Colonic mucosa (tissue), 4 donors: ENCODE measurements around the gene KLHL40. TPM values are rescaled to one million over a fixed set of nuclear protein-coding genes. Genes with fewer than 3 reads are reported as not detected.

Experiments used
- DNase-seq: peaks from one replicate; pipeline ENCODE4 v3.0.0-alpha.2; 2020
- H3K27ac ChIP-seq: fragments of 200-600 bp; one replicate; pipeline ENCODE4 v1.8.0; 2021
- H3K27me3 ChIP-seq: fragments of 200-600 bp; one replicate; pipeline ENCODE4 v1.8.0; 2021
- H3K36me3 ChIP-seq: fragments of 200-600 bp; one replicate; pipeline ENCODE4 v1.8.0; 2021
- H3K4me1 ChIP-seq: fragments of 200-600 bp; one replicate; pipeline ENCODE4 v1.8.0; 2021; ENCODE audit warnings: mild to moderate bottlenecking
- H3K4me3 ChIP-seq: fragments of 200-600 bp; one replicate; pipeline ENCODE4 v1.8.0; 2021
- H3K9ac ChIP-seq, 2 donors: one replicate each; pipeline ENCODE4 v1.7.0; 2013; ENCODE audit warnings: control low read depth in 2 of 2, low read depth in 2 of 2, low read length in 2 of 2
- H3K9me3 ChIP-seq: fragments of 200-600 bp; one replicate; pipeline ENCODE4 v1.8.0; 2021
- intact Hi-C: fragments of 100-400 bp; cut with DNase I; formaldehyde crosslinking; loops from one replicate; pipeline ENCODE4 v1.14.1; 2022
- total RNA-seq, 2 donors: library from RNA; stranded (reverse); fragmentation: NEBNext Ultra II Directional in 1 of 2; extraction: Animal tissue kit (Norgen Biotek cat#: 25700) in 1 of 2; gene quantifications; one replicate each; pipeline ENCODE4 v1.2.1, GENCODE V29; 2021
- TF ChIP-seq, protein P1 (sequence below): fragments of 200-600 bp; IDR thresholded peaks from one replicate; pipeline ENCODE4 v1.8.0; 2022; ENCODE audit warnings: antibody characterized with exemption, mild to moderate bottlenecking
- donor health status: healthy.
- donor health status: DM: no; HTN: no; CAD: no.
- donor health status: DM: no; HTN: no; CAD: no.

KLHL40 gene
- total RNA-seq, 2 donors from 2014 or later: not detected

DNA sequence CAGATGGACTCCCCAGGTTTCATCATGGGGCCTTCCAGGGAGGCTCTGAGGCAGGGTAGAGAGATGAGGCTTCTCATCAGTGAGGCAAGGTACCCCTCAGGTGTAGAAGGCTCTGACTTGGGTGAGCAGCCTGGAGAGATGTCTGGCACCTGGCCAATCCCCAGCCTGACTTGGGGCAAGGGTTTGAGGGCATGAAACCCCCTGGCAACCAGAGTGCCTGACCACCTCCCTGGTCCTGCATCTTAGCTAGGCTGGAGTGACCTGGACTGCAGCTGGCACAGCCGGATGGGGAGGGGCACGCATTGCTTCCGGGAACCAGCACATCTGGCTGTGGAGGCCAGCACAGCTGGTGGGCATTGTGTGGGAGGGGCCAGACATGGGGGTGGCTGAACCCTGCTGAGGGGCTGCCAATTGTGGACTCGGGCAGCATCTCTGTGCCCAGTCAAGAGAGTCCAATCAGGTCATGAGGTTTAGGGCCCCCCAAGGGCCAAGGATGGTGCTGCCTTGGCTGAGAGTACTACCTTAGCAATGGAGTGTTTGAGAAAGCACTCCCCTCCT is 29.9 kb upstream of the KLHL40 start:
- Histone ChIP-seq H3K9me3 (no peaks in the 10 kb centered on the region), H3K27ac (peak overlapping the region; percentile 82), H3K36me3 (no peaks in the 10 kb centered on the region), H3K27me3 (no peaks in the 10 kb centered on the region), H3K9ac (peak overlapping the region in 1 of 2 donors; percentile 90), H3K4me1 (no peaks in the 10 kb centered on the region), H3K4me3 (peak overlapping the region; percentile 64)
- intact Hi-C loops: loop anchor here (5.0 kb wide), 1 partner anchor 87 kb away; no protein-coding TSS in a partner anchor
- TF ChIP-seq, protein P1, sequence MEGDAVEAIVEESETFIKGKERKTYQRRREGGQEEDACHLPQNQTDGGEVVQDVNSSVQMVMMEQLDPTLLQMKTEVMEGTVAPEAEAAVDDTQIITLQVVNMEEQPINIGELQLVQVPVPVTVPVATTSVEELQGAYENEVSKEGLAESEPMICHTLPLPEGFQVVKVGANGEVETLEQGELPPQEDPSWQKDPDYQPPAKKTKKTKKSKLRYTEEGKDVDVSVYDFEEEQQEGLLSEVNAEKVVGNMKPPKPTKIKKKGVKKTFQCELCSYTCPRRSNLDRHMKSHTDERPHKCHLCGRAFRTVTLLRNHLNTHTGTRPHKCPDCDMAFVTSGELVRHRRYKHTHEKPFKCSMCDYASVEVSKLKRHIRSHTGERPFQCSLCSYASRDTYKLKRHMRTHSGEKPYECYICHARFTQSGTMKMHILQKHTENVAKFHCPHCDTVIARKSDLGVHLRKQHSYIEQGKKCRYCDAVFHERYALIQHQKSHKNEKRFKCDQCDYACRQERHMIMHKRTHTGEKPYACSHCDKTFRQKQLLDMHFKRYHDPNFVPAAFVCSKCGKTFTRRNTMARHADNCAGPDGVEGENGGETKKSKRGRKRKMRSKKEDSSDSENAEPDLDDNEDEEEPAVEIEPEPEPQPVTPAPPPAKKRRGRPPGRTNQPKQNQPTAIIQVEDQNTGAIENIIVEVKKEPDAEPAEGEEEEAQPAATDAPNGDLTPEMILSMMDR: no peak
- DNase-seq: no peak

DNA sequence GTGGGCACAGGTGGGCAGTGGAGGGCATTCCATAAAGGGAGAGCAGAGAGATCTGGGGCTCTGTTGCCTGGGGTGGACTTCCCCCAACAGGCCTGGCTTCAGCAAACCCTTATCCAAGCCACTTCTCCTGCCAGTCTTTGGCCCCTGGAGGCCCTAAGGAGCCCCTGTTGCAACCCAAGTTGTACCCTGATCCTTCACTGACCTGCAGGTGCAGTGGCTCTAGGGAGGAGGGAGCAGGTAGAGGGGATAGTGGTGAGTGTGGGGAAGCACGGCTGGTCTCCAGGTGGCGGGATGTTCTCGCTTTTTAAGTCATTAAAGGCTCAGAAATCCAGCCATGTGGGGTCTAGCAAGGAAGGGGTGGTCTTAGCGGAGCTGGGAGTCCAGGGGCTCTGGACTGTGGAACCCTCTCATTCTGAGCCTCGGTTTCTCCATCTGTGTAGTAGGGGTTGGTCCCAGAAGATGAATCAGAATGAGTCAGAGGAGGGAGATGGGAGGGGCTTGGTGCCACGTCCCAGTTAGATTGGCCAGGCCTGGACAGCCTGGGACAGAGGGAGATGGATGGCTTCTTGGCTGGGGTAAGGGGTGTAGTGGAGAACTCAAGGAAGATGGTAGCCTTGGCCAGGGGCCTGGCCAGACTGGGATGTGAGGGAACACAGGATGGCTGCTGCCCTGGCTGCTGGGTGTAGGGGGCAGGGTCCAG is 29.2 kb upstream of the KLHL40 start:
- intact Hi-C loops: loop anchor here (5.0 kb wide), 1 partner anchor 86 kb away; no protein-coding TSS in a partner anchor
- H3K9me3 ChIP-seq: no peaks in the 10 kb centered on the region
- H3K4me1 ChIP-seq: no peaks in the 10 kb centered on the region
- no peak overlapping the region for H3K9ac ChIP-seq
- H3K36me3 ChIP-seq: no peaks in the 10 kb centered on the region
- H3K4me3 ChIP-seq: no peak overlapping the region
- no peaks in the 10 kb centered on the region for H3K27me3 ChIP-seq
- peak overlapping the region; percentile 82 for H3K27ac ChIP-seq
- DNase-seq: no peak
- TF ChIP-seq, protein P1: no peak

DNA sequence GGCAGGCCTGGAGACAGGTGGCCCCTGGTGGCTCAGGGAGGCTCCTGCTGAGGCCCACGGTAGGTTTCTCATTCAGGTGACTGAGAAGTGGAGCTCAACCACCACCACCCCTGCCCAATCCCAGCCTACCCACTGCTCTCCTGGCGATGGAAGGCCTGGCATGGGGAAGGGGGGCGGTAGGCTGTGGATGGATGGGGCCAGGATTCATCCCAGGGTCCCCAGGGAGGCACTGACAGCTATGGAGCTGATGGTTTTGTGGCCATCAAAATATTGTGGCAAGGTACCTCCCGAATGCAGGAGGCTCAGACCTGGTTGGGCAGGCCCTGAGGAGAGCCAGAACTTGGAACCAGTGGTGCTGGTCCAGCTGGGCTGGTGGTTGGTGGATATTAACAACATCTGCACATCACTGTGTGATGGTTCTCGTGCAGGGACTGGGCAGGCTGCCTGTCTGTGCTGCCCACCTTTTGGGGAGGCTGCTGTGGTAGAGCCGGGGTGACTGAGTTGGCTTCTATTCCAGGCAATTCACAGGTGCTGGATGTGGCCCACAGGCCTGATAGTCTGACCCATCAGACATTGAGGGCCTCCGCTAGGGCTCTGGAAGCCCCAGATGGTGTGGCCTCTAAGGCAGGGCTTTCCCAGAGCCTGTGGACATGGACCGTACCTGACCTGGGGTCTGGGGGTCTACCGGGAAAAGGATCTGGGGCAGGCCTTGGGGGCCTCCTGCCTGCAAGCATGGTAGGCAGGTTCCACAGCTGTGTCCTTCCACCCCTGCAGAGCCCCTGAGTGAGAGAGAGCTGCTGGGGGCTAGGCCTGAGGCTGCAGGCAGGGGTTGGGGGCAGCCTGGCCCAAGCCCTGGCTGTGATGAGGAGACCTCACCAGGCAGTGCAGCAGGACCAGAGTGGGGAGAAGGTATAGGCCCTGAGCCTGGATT is 28.4 kb upstream of the KLHL40 start:
- Histone ChIP-seq H3K4me3 (no peak overlapping the region), H3K9ac (no peak overlapping the region), H3K36me3 (no peaks in the 10 kb centered on the region), H3K27me3 (no peaks in the 10 kb centered on the region), H3K4me1 (no peaks in the 10 kb centered on the region), H3K27ac (no peak overlapping the region), H3K9me3 (no peaks in the 10 kb centered on the region)
- no peak for DNase-seq
- TF ChIP-seq, protein P1: no peak
- intact Hi-C loops: loop anchor here (5.0 kb wide), 1 partner anchor 85 kb away; no protein-coding TSS in a partner anchor

DNA sequence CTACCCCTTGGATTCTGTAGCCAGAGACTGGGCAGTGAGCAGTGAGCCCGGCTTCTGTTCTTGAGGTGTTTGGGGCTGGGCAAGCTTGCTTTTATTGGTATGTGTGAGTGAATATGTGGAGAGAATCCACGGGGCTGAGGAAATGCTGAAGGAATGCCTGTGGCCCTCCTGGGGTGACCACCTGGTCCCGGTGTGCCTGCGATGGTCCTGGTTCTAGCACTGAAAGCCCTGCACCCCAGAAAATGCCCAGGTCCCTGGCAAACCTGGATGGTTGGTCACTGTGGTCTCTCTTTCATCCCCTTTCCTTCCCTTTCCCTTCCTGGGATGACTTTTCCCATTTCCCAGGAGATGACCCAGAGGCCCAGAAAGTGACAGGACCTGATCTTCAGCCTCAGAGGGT is 27.7 kb upstream of the KLHL40 start:
- TF ChIP-seq, protein P1: no peak
- Histone ChIP-seq H3K36me3 (no peaks in the 10 kb centered on the region), H3K9me3 (no peaks in the 10 kb centered on the region), H3K27me3 (no peaks in the 10 kb centered on the region), H3K4me1 (no peaks in the 10 kb centered on the region), H3K9ac (no peak overlapping the region), H3K27ac (no peak overlapping the region), H3K4me3 (no peak overlapping the region)
- no peak for DNase-seq
- intact Hi-C loops: loop anchor here (5.0 kb wide), 1 partner anchor 85 kb away; no protein-coding TSS in a partner anchor

DNA sequence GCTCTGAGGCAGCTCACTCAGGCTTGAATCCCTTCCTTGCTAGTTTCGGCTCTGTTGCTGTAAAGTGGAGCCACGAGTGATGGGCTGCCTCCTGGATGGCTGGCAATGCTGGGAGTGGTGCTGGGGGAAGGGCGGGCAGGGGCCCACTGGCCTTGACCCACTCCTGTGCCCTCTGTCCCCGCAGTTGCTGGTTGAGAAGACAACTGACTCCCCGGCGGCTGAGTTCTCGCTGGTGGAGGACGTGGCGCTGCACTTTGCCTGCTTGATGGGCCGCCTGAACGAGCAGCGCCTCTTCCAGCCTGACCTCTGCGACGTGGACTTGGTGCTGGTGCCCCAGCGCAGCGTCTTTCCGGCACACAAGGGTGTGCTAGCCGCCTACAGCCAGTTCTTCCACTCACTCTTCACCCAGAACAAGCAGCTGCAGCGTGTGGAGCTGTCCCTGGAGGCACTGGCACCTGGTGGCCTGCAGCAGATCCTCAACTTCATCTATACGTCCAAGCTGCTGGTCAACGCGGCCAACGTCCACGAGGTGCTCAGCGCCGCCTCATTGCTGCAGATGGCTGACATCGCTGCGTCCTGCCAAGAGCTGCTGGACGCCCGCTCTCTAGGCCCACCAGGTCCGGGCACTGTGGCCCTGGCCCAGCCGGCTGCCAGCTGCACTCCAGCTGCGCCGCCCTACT is 27.1 kb upstream of the KLHL40 start:
- Histone ChIP-seq H3K9ac (no peak overlapping the region), H3K36me3 (no peaks in the 10 kb centered on the region), H3K4me3 (no peak overlapping the region), H3K27me3 (no peaks in the 10 kb centered on the region), H3K4me1 (no peaks in the 10 kb centered on the region), H3K27ac (no peak overlapping the region), H3K9me3 (no peaks in the 10 kb centered on the region)
- intact Hi-C loops: loop anchor here (5.0 kb wide), 1 partner anchor 84 kb away; no protein-coding TSS in a partner anchor
- TF ChIP-seq, protein P1: no peak
- no peak for DNase-seq
